PC-9 (cell line): ENCODE measurements around the gene SGSM1. TPM values are rescaled to one million over a fixed set of nuclear protein-coding genes. Genes with fewer than 3 reads are reported as not detected.

Experiments used
- BruUV-seq: library from RNA; stranded (reverse); fragments of 400-500 nt; replicated peaks from 2 replicates; lab custom pipeline; 2021; lab: Mats Ljungman, UMichigan
- CTCF ChIA-PET: fragments of 300-600 bp; sonication (Branson Sonifier 250); formaldehyde crosslinking; loops from one replicate; lab custom pipeline; 2022; ENCODE audit warnings: antibody characterized with exemption; lab: Charles Lee
- POLR2A ChIA-PET: fragments of 300-600 bp; sonication (Branson Sonifier 250); formaldehyde crosslinking; loops from one replicate; lab custom pipeline; 2022; ENCODE audit warnings: antibody characterized with exemption; ENCODE audit not compliant: unreplicated experiment; lab: Charles Lee
- DNase-seq, 2 experiments: peaks; one replicate each; pipeline versions ENCODE4 v3.0.0 to v3.0.0-alpha.2; 2015 to 2022; ENCODE audit warnings: mixed read lengths in 1 of 2
- H2AFZ ChIP-seq: fragments of 200-600 bp; sonication (generic); 2 replicates; pipeline ENCODE4 v1.8.1; 2017; ENCODE audit warnings: antibody characterized with exemption
- H3F3A ChIP-seq: fragments of 200-600 bp; sonication (generic); 2 replicates; pipeline ENCODE4 v1.8.1; 2017; ENCODE audit warnings: antibody characterized with exemption, mild to moderate bottlenecking, low read depth; ENCODE audit not compliant: insufficient read depth
- H3K27ac ChIP-seq: fragments of 200-600 bp; sonication (generic); 2 replicates; pipeline ENCODE4 v1.6.1; 2016; ENCODE audit warnings: mixed run types
- H3K27me3 ChIP-seq: fragments of 200-600 bp; sonication (generic); 2 replicates; pipeline ENCODE4 v1.6.1; 2016; ENCODE audit warnings: low read depth, mixed run types; ENCODE audit not compliant: insufficient read depth
- H3K36me3 ChIP-seq: fragments of 200-600 bp; sonication (generic); 2 replicates; pipeline ENCODE4 v1.6.1; 2016; ENCODE audit warnings: low read depth, mixed run types
- H3K4me1 ChIP-seq: fragments of 200-600 bp; sonication (generic); replicated peaks from 2 replicates; pipeline ENCODE4 v1.6.1; 2016; ENCODE audit warnings: mixed run types; ENCODE audit not compliant: insufficient read depth
- H3K4me2 ChIP-seq: fragments of 200-600 bp; sonication (generic); 2 replicates; pipeline ENCODE4 v1.6.1; 2017; ENCODE audit warnings: mixed run types
- H3K4me3 ChIP-seq: fragments of 200-600 bp; sonication (generic); 2 replicates; pipeline ENCODE4 v1.6.1; 2016; ENCODE audit warnings: mixed run types
- H3K79me2 ChIP-seq: fragments of 200-600 bp; sonication (generic); 2 replicates; pipeline ENCODE4 v1.6.1; 2017; ENCODE audit warnings: low read depth, mixed run types
- H3K9me2 ChIP-seq: fragments of 200-600 bp; sonication (generic); 2 replicates; pipeline ENCODE4 v1.8.1; 2017; ENCODE audit warnings: mild to moderate bottlenecking; ENCODE audit not compliant: insufficient read depth
- H3K9me3 ChIP-seq: fragments of 200-600 bp; sonication (generic); 2 replicates; pipeline ENCODE4 v1.8.1; 2016; ENCODE audit warnings: low read depth; ENCODE audit not compliant: insufficient read depth
- H4K20me1 ChIP-seq: fragments of 200-600 bp; sonication (generic); 2 replicates; pipeline ENCODE4 v1.8.1; 2017; ENCODE audit not compliant: insufficient read depth
- EZH2 ChIP-seq: fragments of 200-600 bp; sonication (generic); IDR thresholded peaks from 2 replicates; pipeline ENCODE4 v1.8.0; 2017; ENCODE audit warnings: antibody characterized with exemption, low read depth
- intact Hi-C: fragments of 100-400 bp; cut with micrococcal nuclease; formaldehyde crosslinking; loops from one replicate; pipeline ENCODE4 v1.10.0; 2022; ENCODE audit not compliant: unreplicated experiment
- total RNA-seq: library from RNA; stranded (reverse); gene quantifications from 2 replicates; pipeline ENCODE4 v1.2.3, GENCODE V29; 2021
- TF ChIP-seq, protein P1 (sequence below): fragments of 200-600 bp; sonication (generic); conservative IDR thresholded peaks from 2 replicates; pipeline ENCODE4 v1.6.1; 2017; ENCODE audit warnings: mixed run types, antibody characterized with exemption, mild to moderate bottlenecking, moderate library complexity

Gene SGSM1
- total RNA-seq, 1 experiment from 2014 or later, result 0.48 TPM

DNA sequence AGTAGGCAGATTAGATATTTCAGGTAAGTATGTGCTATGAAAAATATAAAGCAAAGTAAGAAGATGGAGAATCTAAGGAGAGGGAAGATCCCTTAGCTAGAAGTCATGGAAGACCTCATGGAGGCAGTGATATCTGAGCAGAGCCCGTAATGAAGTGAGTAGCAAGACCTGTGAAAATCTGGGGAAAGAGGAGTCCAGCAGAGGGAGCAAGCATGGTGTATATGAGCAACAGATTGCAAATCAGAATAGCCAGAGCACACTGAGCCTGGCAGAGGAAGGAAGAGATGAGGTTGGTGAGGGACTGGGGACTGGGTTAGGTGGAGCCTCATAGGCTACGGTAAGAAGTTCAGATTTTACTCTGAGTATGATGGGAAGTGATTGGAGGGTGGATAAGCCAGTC lies 131.1 kb downstream of the SGSM1 start:
- Histone ChIP-seq H3K9me3 (no peaks in the 10 kb centered on the region), H3F3A (no peaks in the 10 kb centered on the region), H3K9me2 (no peaks in the 10 kb centered on the region), H3K4me3 (no peak overlapping the region), H3K4me1 (no peaks in the 10 kb centered on the region), H3K36me3 (no peaks in the 10 kb centered on the region), H3K27me3 (peaks cover 6% of the 10 kb centered on the region; the same call in 1 of the 2 replicates), H2AFZ (no peak overlapping the region), H3K79me2 (no peaks in the 10 kb centered on the region), H3K27ac (no peak overlapping the region), H3K4me2 (no peak overlapping the region), H4K20me1 (no peaks in the 10 kb centered on the region)
- POLR2A ChIA-PET, result no interaction called here
- intact Hi-C loops, result loop anchor here (5.0 kb wide), 1 partner anchor 235 kb away; no protein-coding TSS in a partner anchor
- DNase-seq, result peak in 1 of 2 experiments; percentile 47
- CTCF ChIA-PET, result interaction anchor here (0.5 to 0.6 kb wide), 2 partner anchors 10 to 132 kb away, joined by 3 read pairs; partner anchors contain the start of gene LHFPL7
- TF ChIP-seq, protein P1, sequence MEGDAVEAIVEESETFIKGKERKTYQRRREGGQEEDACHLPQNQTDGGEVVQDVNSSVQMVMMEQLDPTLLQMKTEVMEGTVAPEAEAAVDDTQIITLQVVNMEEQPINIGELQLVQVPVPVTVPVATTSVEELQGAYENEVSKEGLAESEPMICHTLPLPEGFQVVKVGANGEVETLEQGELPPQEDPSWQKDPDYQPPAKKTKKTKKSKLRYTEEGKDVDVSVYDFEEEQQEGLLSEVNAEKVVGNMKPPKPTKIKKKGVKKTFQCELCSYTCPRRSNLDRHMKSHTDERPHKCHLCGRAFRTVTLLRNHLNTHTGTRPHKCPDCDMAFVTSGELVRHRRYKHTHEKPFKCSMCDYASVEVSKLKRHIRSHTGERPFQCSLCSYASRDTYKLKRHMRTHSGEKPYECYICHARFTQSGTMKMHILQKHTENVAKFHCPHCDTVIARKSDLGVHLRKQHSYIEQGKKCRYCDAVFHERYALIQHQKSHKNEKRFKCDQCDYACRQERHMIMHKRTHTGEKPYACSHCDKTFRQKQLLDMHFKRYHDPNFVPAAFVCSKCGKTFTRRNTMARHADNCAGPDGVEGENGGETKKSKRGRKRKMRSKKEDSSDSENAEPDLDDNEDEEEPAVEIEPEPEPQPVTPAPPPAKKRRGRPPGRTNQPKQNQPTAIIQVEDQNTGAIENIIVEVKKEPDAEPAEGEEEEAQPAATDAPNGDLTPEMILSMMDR, result peak; percentile 52; the same call in 1 of the 2 replicates
- no peak for TF ChIP-seq EZH2
- BruUV-seq, result no TSS peak

DNA sequence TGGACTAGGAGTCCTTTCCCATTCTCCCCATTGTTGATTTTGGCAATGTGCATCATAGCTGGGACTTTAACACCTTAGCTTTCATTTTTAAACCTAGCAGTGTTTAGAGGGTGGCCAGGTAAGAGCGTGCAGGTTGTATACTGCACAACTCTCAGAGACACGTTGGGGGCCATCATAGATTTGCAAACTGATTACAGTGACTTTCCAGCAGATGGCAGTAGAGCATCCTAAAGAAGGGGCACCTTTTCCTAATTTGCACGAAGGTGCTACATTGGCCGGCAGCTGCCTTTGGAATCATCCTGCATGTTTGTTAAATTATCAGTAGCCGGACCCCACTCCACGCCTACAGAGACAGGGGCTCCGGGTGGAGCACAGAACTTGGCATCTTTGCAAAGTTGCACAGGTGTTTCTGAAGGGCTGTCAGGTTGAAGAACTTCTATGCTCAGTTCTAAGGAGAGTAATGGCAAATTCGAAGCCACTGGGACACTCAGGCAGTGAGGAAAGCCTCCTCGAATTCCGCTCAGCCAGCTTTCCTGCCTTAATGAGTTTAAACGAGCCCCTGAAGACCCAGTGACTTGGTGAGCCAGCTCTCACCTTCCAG lies 132.8 kb downstream of the SGSM1 start:
- H3K4me2 ChIP-seq, result no peak overlapping the region
- no TSS peak for BruUV-seq
- intact Hi-C loops, result loop anchor here (1.0 to 5.0 kb wide), 4 partner anchors 109 to 233 kb away; no protein-coding TSS in a partner anchor
- no peaks in the 10 kb centered on the region for H3K27me3 ChIP-seq
- H4K20me1 ChIP-seq, result no peaks in the 10 kb centered on the region
- H3F3A ChIP-seq, result no peaks in the 10 kb centered on the region
- POLR2A ChIA-PET, result no interaction called here
- H3K4me3 ChIP-seq, result no peak overlapping the region
- H3K36me3 ChIP-seq, result no peaks in the 10 kb centered on the region
- H3K4me1 ChIP-seq, result no peaks in the 10 kb centered on the region
- H3K79me2 ChIP-seq, result no peaks in the 10 kb centered on the region
- H3K9me3 ChIP-seq, result no peaks in the 10 kb centered on the region
- no peak overlapping the region for H2AFZ ChIP-seq
- DNase-seq, result no peak
- no peaks in the 10 kb centered on the region for H3K9me2 ChIP-seq
- TF ChIP-seq, protein P1, result peak; percentile 85
- TF ChIP-seq EZH2, result no peak
- H3K27ac ChIP-seq, result no peak overlapping the region
- CTCF ChIA-PET, result interaction anchor here (0.8 kb wide), 1 partner anchor 109 kb away, joined by 3 read pairs; no protein-coding TSS in a partner anchor

DNA sequence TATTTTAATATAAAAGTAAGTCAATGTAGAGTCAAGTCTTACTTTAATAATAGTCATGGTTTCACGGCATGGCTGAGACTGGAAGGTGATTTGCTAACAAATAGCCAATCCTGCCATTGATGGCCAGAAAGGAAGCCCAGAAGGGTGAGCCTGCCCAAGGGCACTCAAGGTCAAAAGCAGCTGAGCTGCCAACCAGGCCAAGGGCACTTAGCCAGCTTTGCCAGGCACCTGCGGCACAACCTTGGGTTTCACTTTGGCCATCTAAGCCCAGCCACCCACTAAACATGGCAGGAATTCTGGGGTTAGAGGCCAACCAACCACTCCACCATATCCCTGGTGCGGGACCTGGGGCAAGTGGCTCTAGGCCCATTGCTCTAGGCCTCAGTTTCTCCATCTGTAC lies 136.3 kb downstream of the SGSM1 start:
- Histone ChIP-seq H3K79me2 (no peaks in the 10 kb centered on the region), H3K36me3 (no peaks in the 10 kb centered on the region), H3K4me2 (no peak overlapping the region), H3K9me2 (no peaks in the 10 kb centered on the region), H3K4me3 (no peak overlapping the region), H4K20me1 (no peaks in the 10 kb centered on the region), H3K4me1 (peaks cover 5% of the 10 kb centered on the region; the same call in 1 of the 2 replicates), H3K27me3 (no peaks in the 10 kb centered on the region), H3K27ac (no peak overlapping the region), H3F3A (no peaks in the 10 kb centered on the region), H3K9me3 (no peaks in the 10 kb centered on the region), H2AFZ (no peak overlapping the region)
- intact Hi-C loops, result no loop called here
- CTCF ChIA-PET, result interaction anchor here (0.6 kb wide), 1 partner anchor 113 kb away, joined by 3 read pairs; no protein-coding TSS in a partner anchor
- POLR2A ChIA-PET, result no interaction called here
- TF ChIP-seq, protein P1, result no peak
- no peak for TF ChIP-seq EZH2
- no TSS peak for BruUV-seq
- no peak for DNase-seq
